ENCODE data around the gene VPS52.
"Not testable (repeated sequence)": the region's sequence is repeated elsewhere in the genome, so short reads cannot be mapped to it uniquely, and the experiment has no call there.

Gene VPS52

GRCh38 chr6:33249732-33250630 is 21.7 kb downstream of the VPS52 start:
- DNase-seq, result peak; percentile 73

DNA sequence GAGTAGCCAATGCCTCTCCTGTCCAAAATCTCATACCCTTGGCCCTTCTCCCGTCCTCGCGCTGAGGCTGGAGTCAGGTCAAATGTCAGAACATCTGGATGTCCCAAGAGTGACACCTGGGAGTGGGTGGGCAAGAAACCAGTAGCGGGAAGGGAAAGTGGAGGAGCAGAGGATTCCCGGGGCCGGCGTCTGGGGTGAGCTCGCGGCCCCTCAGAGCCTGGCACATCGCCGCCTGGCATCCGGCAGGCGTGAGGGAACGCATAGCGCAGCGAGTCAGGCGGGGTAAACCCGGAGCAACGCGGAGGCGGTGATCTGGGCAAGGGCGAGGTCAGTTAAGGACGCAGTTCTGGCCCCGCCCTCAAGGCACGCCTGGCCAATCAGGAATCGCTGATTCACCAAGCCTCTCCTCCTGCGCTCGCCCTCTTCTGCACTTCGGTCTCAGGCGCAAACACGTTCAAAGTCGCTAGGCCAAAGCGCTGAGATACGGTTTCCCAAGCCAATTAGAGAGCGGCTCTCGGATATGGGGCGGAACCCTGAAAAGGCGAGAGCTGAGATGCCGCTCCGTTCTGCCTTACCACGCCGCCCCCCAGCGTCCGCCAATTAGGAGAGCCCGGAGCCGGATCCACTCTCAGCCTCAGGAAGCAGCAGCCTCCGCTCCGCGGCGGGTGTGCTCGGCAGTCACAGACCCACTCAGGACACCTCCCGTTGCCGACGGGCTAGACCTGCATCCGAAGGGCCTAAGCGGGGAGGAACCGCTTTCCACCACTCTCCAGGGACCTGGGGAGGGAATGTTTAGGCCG is 22.5 kb downstream of the VPS52 start:
- DNase-seq, result peak; percentile 100

GRCh38 chr6:33248643-33248931 is 23.1 kb downstream of the VPS52 start:
- no peak for DNase-seq

DNA sequence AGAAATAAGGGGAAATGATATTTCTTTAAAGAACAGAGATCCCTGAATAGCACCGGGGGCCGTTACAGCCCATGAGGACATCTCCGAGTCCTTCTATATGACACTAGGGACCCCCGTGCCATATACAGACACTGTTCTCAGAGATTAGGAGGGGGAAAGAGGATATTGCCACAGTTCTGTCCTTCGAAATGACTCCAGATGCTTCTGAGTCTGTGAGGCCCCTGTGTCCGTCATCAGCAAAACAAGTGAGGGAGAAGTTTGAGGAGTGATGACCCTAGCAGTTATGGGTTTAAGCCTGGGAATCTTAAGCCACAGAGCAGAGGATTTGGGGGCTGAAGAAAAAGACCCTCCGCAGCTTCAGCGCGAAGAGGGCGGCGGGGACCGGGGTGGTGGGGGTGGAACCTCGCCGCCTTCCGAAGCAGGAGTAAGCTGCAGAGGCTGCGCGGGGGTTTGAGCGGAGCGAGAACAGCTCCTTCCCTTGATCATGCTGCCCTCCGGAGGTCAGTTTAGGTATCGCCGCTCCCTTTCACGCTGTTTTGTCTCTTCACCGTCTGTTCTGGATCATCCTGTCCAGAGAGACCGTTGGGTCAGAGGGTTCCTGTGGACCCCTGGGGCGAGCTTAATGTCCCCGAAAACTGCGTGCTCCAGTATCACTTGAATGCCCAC is 23.6 kb downstream of the VPS52 start:
- peak; percentile 96 for DNase-seq

DNA sequence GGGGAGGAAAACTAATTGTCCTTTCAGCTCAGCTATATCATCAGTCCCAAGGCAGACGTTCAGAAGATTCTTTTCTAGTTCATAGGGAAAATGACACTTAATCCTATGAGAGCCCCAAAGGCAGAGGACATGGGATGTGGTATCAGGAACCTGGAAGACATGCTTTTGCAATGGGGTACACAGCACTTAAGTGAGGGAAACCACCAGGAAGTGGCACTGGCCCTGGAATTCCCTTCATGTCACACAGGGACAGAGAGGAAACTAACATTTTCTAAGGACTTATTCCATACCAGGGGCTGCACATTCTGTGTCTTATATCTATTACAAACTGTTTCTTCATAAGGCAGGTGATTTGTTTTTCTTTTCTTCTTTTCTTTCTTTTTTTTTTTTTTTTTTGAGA is 28.2 kb downstream of the VPS52 start:
- no peak for DNase-seq

DNA sequence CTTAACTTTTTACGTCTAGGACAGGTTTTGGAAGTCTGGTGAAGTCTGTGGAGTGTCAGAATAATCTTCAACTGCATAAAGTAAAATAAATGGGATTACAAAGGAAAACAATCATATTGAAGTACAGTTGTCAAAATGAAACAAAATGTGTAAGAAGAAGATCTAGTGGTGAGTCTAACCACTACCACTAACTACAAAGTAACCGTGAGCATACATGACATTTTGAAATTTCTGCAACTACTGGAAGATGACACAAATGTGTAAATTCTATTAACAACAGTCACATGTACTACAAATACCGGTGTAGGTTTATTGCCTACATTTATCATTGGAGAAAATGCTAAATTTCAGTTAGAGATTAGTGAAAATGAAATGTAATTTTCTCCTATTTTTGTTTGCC is 29.7 kb downstream of the VPS52 start:
- DNase-seq, result no peak

GRCh38 chr6:33237741-33238140 is 33.9 kb downstream of the VPS52 start:
- DNase-seq, result no peak

- DNase-seq, result no peak
These were observed 34.8 kb downstream of the VPS52 start for GRCh38 chr6:33236852-33237251.

DNA sequence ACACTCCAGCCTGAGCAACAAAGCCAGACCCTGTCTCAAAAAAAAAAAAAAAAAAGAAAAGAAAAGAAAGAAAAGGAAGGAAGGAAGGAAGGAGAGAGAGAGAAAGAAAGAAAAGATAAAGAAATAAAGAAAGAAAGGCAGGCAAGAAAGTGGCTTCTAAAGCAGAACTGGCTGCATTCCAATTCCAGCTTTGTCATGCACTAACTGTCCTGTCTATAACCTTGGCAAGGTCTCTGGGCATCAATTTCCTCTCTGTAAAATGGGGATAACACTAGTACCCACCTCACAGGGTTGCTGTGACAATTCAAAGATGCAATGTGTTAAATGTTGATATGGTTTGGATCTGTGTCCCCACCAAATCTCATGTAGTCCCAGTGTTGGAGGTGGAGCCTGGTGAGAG is 35.3 kb downstream of the VPS52 start:
- DNase-seq, result no peak

DNA sequence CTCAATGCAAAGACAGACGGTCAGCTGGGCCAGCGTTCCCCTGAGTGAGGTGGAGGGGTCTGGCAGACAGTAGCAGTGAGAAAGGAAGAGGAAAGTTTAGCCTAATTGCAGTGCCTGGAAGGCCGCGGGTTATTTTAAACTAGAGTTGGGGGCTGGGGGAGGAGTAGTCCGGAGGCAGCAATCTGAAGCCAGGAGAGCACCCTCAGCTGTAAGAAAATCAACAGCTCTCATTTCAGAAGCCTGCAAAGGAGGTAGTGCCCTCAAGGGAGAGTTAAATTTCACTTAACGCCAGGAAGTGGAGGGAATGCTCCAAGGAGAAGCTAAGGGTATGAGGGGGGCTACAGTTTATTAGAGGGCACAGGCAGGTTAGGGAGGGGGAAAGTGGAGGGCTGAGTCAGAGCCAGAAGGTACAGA is 36.4 kb downstream of the VPS52 start:
- DNase-seq, result no peak

- DNase-seq, result not testable (repeated sequence)
These were observed 45.1 kb downstream of the VPS52 start for GRCh38 chr6:33226503-33227120.

DNA sequence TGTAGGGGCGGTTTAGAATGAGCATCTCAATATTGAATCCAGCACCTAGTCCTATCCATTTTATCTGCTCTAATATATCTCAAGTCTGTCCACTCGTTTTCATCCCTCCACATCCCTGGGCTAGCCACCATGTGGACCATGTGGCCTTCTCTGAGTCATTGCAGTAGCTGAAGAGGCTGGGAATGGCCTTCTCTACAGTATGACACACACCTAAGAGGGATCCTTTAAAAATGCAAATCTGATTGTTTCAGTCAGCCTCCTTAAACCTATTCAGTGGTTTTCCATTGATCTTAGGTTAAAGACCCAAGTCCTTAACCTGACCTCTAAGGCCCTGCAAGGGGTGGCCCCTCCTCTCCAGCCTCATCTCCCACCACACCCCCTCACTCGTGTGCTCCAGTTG is 54.0 kb downstream of the VPS52 start:
- DNase-seq, result no peak

GRCh38 chr6:33217246-33217645 is 54.4 kb downstream of the VPS52 start:
- DNase-seq, result no peak

DNA sequence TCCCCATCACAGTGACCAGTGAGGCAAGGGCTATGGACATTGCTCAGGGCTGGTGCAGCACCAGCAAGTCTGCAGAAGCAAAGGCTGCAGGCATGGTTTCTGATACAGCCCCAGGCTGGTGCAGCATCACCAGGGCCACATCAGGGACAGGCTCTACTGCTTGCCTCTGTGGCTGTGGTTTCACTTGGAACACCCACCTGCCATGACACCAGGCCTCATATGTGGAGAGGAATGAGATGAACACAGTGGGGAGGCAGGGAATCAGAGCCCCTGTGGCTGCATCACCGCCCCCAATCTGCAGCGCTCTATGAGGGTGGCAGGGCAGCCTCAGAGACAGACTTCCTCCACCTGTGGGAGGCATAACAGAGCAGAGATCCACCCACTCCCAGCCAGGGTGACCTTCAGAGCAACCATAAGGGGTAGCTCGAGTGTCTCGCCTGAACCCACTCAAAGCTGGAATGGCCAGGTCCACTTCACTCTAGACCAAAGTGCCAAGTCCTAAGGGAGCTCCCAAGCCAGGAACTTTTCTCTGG is 55.5 kb downstream of the VPS52 start:
- DNase-seq, result no peak

DNA sequence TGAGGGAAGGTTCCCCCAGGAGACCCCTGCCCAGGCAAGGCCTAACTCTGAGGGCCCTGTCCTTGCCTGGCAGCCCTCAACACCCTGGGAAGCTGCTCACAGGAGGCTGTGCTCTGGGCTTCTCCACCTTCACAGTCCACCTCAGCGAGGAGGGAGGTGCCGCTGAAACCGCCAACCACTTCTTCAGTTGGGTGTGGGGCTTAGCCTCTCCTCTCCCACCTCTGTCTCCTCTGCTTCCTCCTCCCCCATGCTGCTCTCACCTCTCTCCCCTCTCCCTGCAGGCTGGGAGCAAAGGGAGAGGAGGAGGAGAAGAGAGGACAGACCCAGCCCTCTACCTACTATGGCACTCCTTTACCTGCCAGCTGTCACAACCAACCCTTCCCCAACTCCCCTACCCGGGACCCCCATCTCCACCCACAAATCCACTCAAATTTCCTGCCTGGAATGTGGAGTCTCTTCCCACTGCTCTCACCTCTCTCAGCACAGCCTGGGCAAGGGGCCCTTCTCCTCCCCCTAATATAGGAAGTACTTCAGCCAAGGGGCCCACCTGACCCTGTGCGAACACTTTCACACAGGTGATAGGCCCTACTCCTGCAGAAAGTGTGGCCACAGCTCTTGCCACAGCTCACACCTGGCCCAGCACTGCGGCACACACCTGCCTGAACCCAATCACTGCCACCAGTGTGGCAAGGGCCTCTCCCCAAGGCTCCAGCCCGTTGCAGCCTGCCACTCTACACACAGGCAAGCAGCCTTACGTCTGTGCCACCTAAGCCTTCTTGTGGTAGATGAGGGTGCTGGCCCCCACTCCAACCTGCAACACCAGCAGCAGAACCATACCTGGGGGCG is 56.2 kb downstream of the VPS52 start:
- DNase-seq, result no peak

DNA sequence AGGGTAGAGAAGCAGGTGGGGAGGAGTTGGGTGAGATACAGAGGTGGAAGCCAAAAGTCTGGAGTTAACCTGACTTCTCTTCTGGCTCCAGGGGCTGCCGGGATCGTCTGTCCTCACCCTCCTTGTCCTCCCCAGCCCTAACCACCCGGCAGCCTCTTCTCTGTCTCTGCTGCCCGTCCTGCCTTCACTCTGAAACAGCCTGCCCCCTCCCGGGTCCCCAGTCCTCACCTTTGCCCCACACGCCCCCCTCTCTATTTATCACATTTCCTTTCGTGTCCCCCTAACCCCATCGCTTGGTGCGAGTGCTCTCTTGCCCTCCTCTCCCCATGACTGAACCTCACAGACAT is 57.7 kb downstream of the VPS52 start:
- no peak for DNase-seq

DNA sequence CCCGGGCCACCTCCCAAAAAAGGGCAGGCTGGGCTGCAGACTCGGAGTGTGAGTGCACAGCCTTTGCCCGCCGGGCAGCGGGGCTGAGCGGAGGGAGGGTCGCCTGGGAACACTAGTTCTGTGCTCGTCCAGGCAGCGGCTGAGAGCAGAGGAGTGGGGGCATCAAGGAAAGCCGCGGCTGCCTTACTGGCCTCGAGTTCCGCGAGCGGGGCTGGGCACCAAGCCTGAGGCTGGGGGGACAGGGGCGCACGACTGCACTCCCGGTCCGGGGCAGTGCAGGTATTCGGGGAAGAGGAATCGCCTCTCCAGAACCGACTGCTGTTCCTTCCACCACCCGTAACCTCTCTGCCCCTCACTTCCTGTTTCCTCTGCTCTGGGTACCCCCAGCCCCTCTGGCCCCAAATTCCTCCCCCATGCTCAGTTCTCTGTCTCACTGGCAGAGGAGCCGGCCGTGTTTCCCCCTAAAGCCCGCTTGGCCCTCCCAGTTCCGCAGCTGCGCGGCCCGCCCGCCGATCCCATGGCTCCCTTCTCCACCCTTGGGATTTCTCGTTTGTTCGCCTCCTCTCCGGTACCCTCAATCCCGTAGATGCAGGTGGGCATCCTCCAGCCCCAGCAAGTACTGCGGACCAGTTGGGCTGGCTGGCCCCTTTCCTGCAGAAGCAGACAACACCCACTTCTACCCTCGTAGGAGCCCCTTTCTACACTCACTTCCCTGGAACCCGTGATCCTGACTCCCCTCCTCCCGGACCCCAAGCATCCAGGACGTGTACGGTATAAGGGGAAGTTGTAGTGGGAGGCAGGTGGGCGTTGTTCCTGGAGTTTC is 58.3 kb downstream of the VPS52 start:
- DNase-seq, result peak; percentile 48

- no peak for DNase-seq
These were observed 58.9 kb downstream of the VPS52 start for GRCh38 chr6:33212857-33213165.

- DNase-seq, result peak; percentile 32
These were observed 59.8 kb downstream of the VPS52 start for GRCh38 chr6:33211666-33212422.

- DNase-seq, result no peak
These were observed 60.5 kb downstream of the VPS52 start for GRCh38 chr6:33211136-33211535.

- no peak for DNase-seq
These were observed 61.8 kb downstream of the VPS52 start for GRCh38 chr6:33209856-33210255.
